ENCODE results near the gene GPBP1L1.

DNA sequence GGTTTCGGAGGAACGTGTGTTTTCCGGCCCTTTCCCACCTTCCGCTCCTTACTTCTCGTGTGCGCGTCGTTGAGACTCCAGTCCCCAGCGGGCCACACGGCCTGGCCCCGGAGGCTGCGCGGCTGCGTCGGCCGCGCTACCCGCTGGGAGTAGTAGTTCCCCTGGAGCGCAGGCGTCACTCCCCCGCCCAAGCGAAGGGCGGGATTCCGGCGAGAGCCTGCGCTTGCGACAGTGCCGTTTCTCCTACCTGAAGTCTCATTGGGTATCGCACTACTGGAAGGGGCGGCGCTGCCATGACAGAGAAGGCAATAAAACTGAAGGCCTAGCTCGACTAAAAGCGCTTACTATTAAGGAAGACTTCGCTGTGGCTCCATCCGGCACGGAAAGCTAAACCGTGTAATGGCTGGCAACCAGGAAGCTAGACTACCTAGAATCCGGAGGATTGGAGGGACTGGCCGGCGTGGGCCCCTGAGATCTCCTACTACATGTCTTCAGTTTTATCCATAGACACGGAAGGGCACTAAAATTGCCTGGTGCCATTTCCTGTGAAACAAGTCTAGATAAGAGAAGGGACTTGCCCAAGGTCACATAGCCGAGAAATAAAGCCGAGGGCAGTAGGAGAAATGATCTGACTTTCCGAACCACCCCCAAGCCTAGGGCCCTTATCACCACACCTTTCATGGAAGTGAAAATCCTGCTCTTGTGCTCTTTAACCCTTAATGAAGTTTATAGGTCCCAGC is 851 bp upstream of the GPBP1L1 start:
- TF ChIP-seq, protein P1, sequence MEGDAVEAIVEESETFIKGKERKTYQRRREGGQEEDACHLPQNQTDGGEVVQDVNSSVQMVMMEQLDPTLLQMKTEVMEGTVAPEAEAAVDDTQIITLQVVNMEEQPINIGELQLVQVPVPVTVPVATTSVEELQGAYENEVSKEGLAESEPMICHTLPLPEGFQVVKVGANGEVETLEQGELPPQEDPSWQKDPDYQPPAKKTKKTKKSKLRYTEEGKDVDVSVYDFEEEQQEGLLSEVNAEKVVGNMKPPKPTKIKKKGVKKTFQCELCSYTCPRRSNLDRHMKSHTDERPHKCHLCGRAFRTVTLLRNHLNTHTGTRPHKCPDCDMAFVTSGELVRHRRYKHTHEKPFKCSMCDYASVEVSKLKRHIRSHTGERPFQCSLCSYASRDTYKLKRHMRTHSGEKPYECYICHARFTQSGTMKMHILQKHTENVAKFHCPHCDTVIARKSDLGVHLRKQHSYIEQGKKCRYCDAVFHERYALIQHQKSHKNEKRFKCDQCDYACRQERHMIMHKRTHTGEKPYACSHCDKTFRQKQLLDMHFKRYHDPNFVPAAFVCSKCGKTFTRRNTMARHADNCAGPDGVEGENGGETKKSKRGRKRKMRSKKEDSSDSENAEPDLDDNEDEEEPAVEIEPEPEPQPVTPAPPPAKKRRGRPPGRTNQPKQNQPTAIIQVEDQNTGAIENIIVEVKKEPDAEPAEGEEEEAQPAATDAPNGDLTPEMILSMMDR (IDR thresholded peaks at IDR 0.05), result no peak
- TF ChIP-seq TAF1 (IDR thresholded peaks at IDR 0.05; ENCODE audit: borderline replicate concordance, low read depth, low read length), result peak; percentile 82
- TF ChIP-seq RFX5 (IDR thresholded peaks at IDR 0.05; ENCODE audit: low read length), result peak; percentile 86
- peak; percentile 38; the same call in 1 of the 2 replicates for TF ChIP-seq MXI1 (IDR thresholded peaks at IDR 0.05; ENCODE audit: low read depth, low read length)
- TF ChIP-seq RCOR1 (IDR thresholded peaks at IDR 0.05; ENCODE audit: low read length), result no peak; the same call in 1 of the 2 replicates
- TF ChIP-seq, protein P2, sequence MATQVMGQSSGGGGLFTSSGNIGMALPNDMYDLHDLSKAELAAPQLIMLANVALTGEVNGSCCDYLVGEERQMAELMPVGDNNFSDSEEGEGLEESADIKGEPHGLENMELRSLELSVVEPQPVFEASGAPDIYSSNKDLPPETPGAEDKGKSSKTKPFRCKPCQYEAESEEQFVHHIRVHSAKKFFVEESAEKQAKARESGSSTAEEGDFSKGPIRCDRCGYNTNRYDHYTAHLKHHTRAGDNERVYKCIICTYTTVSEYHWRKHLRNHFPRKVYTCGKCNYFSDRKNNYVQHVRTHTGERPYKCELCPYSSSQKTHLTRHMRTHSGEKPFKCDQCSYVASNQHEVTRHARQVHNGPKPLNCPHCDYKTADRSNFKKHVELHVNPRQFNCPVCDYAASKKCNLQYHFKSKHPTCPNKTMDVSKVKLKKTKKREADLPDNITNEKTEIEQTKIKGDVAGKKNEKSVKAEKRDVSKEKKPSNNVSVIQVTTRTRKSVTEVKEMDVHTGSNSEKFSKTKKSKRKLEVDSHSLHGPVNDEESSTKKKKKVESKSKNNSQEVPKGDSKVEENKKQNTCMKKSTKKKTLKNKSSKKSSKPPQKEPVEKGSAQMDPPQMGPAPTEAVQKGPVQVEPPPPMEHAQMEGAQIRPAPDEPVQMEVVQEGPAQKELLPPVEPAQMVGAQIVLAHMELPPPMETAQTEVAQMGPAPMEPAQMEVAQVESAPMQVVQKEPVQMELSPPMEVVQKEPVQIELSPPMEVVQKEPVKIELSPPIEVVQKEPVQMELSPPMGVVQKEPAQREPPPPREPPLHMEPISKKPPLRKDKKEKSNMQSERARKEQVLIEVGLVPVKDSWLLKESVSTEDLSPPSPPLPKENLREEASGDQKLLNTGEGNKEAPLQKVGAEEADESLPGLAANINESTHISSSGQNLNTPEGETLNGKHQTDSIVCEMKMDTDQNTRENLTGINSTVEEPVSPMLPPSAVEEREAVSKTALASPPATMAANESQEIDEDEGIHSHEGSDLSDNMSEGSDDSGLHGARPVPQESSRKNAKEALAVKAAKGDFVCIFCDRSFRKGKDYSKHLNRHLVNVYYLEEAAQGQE (IDR thresholded peaks at IDR 0.05; ENCODE audit: low read depth, low read length), result no peak
- TF ChIP-seq EZH2phosphoT487 (IDR thresholded peaks at IDR 0.05; ENCODE audit: borderline replicate concordance, low read depth), result no peak
- no peak for TF ChIP-seq SMC3 (IDR thresholded peaks at IDR 0.05; ENCODE audit: low read depth, low read length)
- TF ChIP-seq POLR2AphosphoS5 (IDR thresholded peaks at IDR 0.05; ENCODE audit: low read depth, low read length), result peak; percentile 96
